Suprapubic skin (tissue), 4 donors: ENCODE data around the gene TGM2. TPM values are rescaled to one million over a fixed set of nuclear protein-coding genes. Genes with fewer than 3 reads are reported as not detected.

Experiments used
- DNase-seq, 2 donors: peaks; one replicate each; pipeline ENCODE4 v3.0.0-alpha.2; 2019; ENCODE audit warnings: low spot score in 2 of 2
- H3K27ac ChIP-seq: fragments of 200-600 bp; sonication (generic); one replicate; pipeline ENCODE4 v1.5.1; 2019
- H3K27me3 ChIP-seq: fragments of 200-600 bp; sonication (generic); one replicate; pipeline ENCODE4 v1.5.1; 2019
- H3K36me3 ChIP-seq: fragments of 200-600 bp; sonication (generic); one replicate; pipeline ENCODE4 v1.5.1; 2019
- H3K4me1 ChIP-seq: fragments of 200-600 bp; sonication (generic); one replicate; pipeline ENCODE4 v1.5.1; 2019
- H3K4me3 ChIP-seq: fragments of 200-600 bp; sonication (generic); one replicate; pipeline ENCODE4 v1.5.1; 2019; ENCODE audit warnings: mild to moderate bottlenecking
- H3K9me3 ChIP-seq: fragments of 200-600 bp; sonication (generic); one replicate; pipeline ENCODE4 v1.5.1; 2019
- EP300 ChIP-seq: sonication (generic); formaldehyde crosslinking; IDR thresholded peaks from one replicate; pipeline ENCODE4 v1.6.1; 2017; ENCODE audit warnings: antibody characterized with exemption
- POLR2A ChIP-seq, 2 donors: fragments of 450-650 bp; IDR thresholded peaks; one replicate each; pipeline ENCODE4 v1.6.1; 2017; ENCODE audit warnings: antibody characterized with exemption in 2 of 2, mild to moderate bottlenecking in 2 of 2, moderate library complexity in 2 of 2
- POLR2AphosphoS5 ChIP-seq, 3 donors: sonication (generic); formaldehyde crosslinking; IDR thresholded peaks; one replicate each; pipeline ENCODE4 v1.6.1; 2017; ENCODE audit warnings: antibody characterized with exemption in 3 of 3
- WGBS: methylation state at CpG from one replicate; pipeline ENCODE4 v1.1.5; 2018; 5-methylcytosine and 5-hydroxymethylcytosine counted together
- total RNA-seq, 4 donors: library from RNA; depleted of rRNA; stranded (reverse); fragments of >200 nt; gene quantifications; one replicate each; pipeline ENCODE4 v1.1.0, GENCODE V29; 2016
- TF ChIP-seq, protein P1 (sequence below), 2 donors: fragments of 200-600 bp in 1 of 2; fragments of 450-650 bp in 1 of 2; sonication (generic) in 1 of 2; IDR thresholded peaks; one replicate each; pipeline ENCODE4 v1.5.1; 2016 to 2019; ENCODE audit warnings: antibody characterized with exemption in 2 of 2, mild to moderate bottlenecking in 1 of 2, moderate library complexity in 1 of 2

The TGM2 gene
- total RNA-seq, 4 donors from 2014 or later: 1.5 to 6.6 (median 3.8) TPM

DNA sequence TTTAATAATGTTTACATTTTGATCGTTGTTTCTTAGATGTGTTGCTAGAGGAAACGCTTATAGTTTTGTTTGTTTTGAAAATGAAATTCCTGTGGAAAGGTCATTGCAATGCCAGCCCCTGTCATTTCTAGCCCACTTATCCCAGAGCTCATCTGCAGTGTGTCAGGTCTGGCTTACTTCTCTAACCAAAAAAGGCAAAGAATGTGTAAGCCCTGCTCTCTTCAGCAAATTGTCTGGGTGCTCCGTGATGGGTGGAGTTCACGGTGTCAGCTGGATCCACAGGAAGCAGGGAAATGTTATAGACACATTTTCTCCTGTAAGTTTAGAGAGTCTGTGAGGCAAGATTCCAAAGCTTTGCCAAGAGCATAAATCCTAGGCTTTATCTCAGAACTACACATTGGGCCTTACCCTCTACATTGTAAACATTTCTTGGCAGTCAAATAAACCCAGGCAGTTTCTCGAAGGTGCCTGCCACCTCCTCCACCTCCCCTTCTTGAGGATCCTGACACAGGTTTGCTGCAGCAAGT lies 80.6 kb downstream of the TGM2 start:
- Histone ChIP-seq H3K4me1 (no peaks in the 10 kb centered on the region), H3K36me3 (peaks cover 68% of the 10 kb centered on the region), H3K4me3 (no peak overlapping the region), H3K27me3 (no peaks in the 10 kb centered on the region), H3K9me3 (no peaks in the 10 kb centered on the region), H3K27ac (no peak overlapping the region)
- no peak for TF ChIP-seq POLR2AphosphoS5 (IDR thresholded peaks at IDR 0.05)
- DNase-seq: no peak
- 61% methylated on average over 5 of the region's 5 CpGs for WGBS

DNA sequence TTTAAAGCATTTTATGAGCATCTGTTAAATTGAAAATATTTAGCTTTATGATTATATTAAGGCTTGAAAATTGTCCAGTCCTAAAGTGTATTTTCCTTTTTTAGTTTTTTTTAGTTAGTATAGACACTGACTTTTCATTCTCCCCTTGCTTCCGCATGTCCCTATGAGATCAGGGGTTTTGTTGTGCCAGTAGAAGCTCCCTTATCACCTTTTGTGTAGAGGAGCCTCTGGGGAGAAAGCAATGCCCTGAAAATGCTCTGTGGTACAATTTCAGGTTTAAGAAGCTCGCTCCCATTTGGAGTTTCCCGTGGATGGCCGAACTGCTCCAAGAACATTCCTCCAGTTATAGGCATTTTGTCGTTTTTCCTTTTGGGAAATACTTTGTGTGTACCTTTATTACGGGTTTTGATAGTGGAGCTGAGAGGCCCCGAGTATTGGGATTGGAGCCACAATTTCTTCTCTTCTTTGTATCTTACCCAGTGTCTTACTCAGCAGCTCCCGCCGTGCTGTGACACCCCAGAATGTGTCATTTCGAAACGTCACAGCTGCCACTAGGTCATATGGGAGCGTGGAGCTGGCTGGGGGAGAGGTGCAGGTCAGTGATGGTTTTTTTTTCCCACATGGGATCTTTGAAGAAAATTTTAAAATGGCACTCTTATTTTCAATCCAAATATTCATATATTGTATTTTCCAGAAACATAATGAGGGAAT lies 81.6 kb downstream of the TGM2 start:
- TF ChIP-seq EP300 (no peak), POLR2AphosphoS5 (IDR thresholded peaks at IDR 0.05) (no peak), POLR2A (IDR thresholded peaks at IDR 0.05) (no peak)
- TF ChIP-seq, protein P1, sequence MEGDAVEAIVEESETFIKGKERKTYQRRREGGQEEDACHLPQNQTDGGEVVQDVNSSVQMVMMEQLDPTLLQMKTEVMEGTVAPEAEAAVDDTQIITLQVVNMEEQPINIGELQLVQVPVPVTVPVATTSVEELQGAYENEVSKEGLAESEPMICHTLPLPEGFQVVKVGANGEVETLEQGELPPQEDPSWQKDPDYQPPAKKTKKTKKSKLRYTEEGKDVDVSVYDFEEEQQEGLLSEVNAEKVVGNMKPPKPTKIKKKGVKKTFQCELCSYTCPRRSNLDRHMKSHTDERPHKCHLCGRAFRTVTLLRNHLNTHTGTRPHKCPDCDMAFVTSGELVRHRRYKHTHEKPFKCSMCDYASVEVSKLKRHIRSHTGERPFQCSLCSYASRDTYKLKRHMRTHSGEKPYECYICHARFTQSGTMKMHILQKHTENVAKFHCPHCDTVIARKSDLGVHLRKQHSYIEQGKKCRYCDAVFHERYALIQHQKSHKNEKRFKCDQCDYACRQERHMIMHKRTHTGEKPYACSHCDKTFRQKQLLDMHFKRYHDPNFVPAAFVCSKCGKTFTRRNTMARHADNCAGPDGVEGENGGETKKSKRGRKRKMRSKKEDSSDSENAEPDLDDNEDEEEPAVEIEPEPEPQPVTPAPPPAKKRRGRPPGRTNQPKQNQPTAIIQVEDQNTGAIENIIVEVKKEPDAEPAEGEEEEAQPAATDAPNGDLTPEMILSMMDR (IDR thresholded peaks at IDR 0.05): no peak
- WGBS: 90% methylated on average over 12 of the region's 12 CpGs
- no peaks in the 10 kb centered on the region for H3K4me1 ChIP-seq

DNA sequence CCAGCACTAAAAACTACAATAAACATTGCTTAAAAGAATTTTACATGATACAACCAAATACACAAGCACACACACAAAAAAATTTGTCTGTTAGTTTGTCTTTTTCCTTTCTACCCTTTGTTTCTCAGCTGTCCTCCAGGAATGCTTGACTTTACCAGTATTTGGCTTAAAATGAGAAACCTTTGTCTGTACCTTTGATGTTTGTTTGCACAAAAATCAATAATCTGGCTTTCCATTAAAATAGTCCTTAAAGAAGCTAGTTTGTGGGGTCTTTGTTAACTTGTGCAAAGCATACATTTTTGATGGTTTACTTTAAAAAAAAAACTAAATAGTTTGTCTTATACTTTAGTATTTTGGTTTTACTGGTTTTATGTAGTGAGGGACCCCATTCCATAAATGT lies 82.2 kb downstream of the TGM2 start:
- no peak for DNase-seq
- TF ChIP-seq, protein P1 (IDR thresholded peaks at IDR 0.05): no peak
- TF ChIP-seq POLR2A (IDR thresholded peaks at IDR 0.05): no peak
- TF ChIP-seq POLR2AphosphoS5 (IDR thresholded peaks at IDR 0.05): no peak
- TF ChIP-seq EP300: no peak
- no peaks in the 10 kb centered on the region for H3K27me3 ChIP-seq
- no peaks in the 10 kb centered on the region for H3K9me3 ChIP-seq
- H3K27ac ChIP-seq: no peak overlapping the region
- H3K4me3 ChIP-seq: no peak overlapping the region
- peaks cover 63% of the 10 kb centered on the region for H3K36me3 ChIP-seq
- no peaks in the 10 kb centered on the region for H3K4me1 ChIP-seq

More for the DNA sequence above, 81.6 kb downstream of the TGM2 start:
- DNase-seq: no peak
- Histone ChIP-seq H3K4me3 (no peak overlapping the region), H3K9me3 (no peaks in the 10 kb centered on the region), H3K27ac (no peak overlapping the region), H3K27me3 (no peaks in the 10 kb centered on the region), H3K36me3 (peaks cover 67% of the 10 kb centered on the region)

DNA sequence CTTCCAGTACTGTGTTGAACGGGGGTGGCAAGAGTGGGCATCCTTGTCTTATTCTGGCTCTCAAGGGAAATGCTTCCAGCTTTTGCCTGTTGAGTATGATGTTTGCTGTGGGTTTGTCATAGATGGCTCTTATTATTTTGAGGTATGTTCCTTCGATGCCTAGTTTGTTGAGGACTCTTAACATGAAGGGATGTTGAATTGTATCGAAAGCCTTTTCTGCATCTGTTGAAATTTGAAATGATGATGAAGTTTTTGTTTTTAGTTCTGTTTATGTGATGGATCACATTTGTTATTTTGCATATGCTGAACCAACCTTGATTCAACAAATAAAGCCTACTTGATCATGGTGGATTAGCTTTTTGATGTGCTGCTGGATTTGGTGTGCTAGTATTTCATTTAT lies 83.5 kb downstream of the TGM2 start:
- no peak overlapping the region for H3K27ac ChIP-seq
- TF ChIP-seq, protein P1 (IDR thresholded peaks at IDR 0.05): no peak
- TF ChIP-seq POLR2A (IDR thresholded peaks at IDR 0.05): no peak
- TF ChIP-seq EP300: no peak
- no peak for TF ChIP-seq POLR2AphosphoS5 (IDR thresholded peaks at IDR 0.05)
- H3K9me3 ChIP-seq: no peaks in the 10 kb centered on the region
- WGBS: 67% methylated on average over 3 of the region's 3 CpGs
- H3K27me3 ChIP-seq: no peaks in the 10 kb centered on the region
- no peaks in the 10 kb centered on the region for H3K4me1 ChIP-seq
- no peak overlapping the region for H3K4me3 ChIP-seq
- DNase-seq: no peak
- H3K36me3 ChIP-seq: peaks cover 61% of the 10 kb centered on the region

DNA sequence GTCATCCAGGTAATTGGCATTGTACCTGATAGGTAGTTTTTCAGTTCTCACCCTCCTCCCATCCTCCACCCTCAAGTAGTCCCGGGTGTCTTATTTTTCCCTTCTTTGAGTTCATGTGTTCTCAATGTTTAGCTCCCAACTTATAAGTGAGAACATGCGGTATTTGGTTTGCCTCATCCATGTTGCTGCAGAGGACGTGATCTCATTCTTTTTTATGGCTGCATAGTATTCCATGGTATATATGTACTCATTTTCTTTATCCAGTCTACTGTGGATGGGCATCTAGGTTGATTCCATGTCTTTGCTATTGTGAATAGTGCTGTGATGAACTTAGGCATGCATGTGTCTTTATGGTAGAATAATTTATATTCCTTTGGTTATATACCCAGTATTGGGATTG lies 85.7 kb downstream of the TGM2 start:
- Histone ChIP-seq H3K9me3 (no peaks in the 10 kb centered on the region), H3K27ac (no peak overlapping the region), H3K4me1 (no peaks in the 10 kb centered on the region), H3K4me3 (no peak overlapping the region), H3K36me3 (peaks cover 47% of the 10 kb centered on the region), H3K27me3 (no peaks in the 10 kb centered on the region)
- TF ChIP-seq, protein P1 (IDR thresholded peaks at IDR 0.05): no peak
- no peak for TF ChIP-seq POLR2AphosphoS5 (IDR thresholded peaks at IDR 0.05)
- no peak for TF ChIP-seq EP300
- TF ChIP-seq POLR2A (IDR thresholded peaks at IDR 0.05): no peak
- DNase-seq: no peak
- 95% methylated on average over 3 of the region's 3 CpGs for WGBS
